Measurements from ENCODE around the gene MAGT1.
"Not testable (repeated sequence)": the region's sequence is repeated elsewhere in the genome, so short reads cannot be mapped to it uniquely, and the experiment has no call there.

MAGT1 gene

DNA sequence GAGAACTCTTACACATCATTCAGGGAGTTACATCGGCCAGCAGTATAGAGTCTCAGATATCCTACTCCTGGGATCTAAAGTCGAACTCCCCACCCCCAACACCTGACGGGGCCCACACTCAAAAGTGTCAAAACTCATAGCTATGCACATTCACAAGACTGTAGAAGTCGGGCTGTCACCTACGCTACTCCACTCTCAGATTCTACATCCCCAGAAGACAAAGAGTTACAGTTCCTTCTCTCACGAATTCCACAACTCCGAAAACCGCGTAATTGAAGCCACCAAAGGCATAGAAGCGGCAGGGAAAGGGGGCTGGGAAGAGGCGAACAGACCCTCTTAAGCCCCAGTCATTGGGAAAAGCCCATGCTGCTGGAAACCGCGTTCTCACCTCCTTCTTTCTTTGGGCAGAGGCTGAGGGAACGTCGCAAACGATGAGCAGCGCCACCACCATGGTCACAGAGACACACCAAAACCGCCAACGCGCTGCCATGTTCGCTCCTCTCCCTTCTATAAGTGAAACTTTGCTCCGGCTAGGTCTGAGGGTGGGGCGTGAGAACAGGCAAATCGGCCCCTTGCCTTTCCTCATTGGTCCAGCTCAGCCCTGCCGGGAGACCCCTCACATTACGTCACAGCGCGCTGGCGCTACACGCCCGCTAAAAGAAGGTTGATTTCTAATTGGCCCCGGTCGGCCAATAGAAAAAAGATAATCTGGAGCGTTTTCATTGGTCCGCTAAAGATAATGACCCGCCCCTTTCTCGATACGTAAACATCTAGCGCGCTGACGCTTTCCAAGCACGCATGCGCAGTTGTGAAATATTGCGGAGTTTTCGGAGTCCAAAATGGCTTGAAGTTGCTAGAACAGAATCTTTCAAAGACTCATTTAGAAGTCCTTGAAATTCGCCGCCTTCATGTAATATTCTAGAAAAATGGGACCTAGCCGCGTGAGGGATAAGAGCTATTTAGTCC is at the start of gene MAGT1:
TSS of gene MAGT1 (minus strand) at position 515 of the 966 bp plus-strand sequence. CDS start at position 490, 25 bp downstream.
- DNase-seq = peak; percentile 1 to 92 (median 79)

DNA sequence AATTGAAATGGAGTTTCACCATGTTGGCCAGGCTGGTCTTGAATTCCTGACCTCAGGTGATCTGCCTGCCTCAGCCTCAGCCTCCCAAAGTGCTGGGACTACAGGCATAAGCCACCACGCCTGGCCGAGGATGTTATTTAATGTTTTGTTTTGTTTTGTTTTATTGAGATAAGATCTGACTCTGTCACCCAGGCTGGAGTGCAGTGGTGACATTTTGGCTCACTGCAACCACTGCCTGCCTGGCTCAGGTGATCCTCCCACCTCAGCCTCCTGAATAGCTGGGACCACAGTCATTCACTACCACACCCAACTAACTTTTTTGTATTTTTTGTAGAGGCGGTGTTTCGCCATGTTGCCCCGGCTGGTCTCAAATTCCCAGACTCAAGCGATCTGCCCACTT is 49.8 kb upstream of the MAGT1 start:
- DNase-seq = not testable (repeated sequence)

GRCh38 chrX:77938083-77938680 is 42.9 kb upstream of the MAGT1 start:
- no peak for DNase-seq

GRCh38 chrX:77937291-77937690 is 42.1 kb upstream of the MAGT1 start:
- no peak for DNase-seq

DNA sequence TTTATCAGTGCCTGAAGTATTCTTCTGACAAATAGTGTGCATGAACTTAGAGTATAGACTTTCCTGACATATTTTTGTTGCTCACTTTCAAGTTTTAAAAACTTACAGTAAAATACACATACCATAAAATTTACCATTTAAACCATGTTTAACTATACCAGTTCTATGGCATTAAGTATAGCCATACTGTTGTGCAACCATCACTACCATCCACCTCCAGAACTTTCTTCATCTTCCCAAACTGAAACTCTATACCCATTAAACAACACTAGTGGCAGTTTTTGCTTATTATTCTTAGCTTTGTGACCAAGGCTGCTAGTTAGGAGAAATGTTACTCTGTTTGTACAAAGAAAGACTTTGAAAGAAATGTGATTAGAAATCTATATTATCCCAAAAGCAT is 41.1 kb upstream of the MAGT1 start:
- no peak for DNase-seq

DNA sequence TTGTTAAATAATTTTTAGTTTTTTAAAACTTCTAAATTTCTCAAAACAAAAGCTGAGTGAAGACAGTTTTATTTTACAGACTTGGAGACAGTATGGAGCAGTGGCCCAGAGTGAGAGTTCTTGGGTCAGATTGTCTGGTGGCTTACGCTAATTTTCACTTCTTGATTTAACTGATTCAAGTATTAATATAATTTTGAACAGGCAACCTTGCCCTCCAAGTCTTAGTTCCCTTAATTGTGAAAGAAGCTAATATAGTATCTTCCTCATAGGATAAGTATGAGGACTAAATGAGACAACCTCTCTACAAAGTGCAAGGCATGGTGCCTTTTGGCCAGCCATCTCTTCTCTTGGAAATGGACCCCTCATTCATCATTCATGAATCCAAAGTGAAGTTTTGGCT is 40.7 kb upstream of the MAGT1 start:
- no peak for DNase-seq

- no peak for DNase-seq
Measured at GRCh38 chrX:77930581-77930980, 35.3 kb upstream of the MAGT1 start.

GRCh38 chrX:77925764-77926163 is 30.5 kb upstream of the MAGT1 start:
- no peak for DNase-seq

DNA sequence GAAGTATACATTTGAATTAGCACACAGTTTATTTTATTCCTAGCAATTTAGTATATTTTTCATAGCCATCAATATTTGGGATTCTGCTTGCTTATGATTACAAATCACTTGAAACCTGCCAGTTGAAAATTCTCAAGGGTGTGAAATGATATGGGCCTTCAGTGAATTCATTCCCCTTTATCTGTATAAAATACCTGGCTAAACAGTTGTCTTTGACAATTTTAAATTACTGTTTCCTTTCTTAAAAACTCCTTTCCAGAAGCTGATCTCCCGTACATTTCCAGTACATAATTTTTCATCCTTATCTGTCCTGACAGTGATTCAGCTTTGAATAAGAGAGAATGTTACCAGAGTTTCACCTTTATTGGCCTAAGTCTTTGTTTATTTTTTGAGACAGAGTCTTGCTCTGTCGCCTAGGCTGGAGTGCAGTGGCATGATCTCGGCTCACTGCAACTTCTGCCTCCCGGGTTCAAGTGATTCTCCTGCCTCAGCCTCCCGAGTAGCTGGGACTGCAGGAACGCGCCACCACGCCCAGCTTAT is 29.2 kb upstream of the MAGT1 start:
- no peak for DNase-seq

DNA sequence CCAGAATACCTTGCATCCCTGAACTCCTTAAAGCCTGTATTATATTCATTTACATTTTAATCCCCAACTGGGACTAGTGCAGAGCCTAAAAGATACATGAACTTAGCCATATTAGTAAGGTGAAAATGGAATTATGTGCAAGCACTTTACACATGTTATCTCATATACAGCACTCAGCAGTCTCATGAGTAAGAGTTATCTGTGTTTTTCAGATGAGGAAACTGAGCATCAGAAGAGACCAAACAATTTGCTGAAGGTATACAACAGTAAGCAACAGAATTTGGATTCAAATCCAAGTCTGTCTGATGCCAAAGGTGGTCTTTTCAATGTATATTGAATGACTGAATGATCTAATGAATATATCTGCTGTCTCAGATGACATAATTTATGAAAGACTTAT is 27.6 kb upstream of the MAGT1 start:
- no peak for DNase-seq

- not testable (repeated sequence) for DNase-seq
Measured at GRCh38 chrX:77919370-77919769, 24.1 kb upstream of the MAGT1 start.

DNA sequence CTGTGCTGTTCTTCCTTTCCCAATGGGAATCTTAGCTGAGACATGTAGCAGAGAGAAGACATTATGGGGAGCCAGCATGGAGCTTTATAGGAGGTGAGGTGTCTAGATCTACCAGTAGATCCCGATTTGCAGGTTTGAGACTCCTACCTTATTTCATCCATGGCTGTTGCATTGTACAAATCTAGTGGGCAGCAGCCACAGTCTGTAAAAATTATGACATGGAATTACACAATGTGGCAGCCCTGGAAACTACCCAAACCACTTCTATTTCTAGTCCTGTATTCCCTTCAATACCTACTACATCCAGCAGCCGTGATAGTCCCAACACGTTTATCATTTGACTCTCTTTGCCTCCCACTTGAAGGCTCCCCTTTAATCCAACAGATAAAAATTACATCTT is 23.3 kb upstream of the MAGT1 start:
- DNase-seq = no peak

DNA sequence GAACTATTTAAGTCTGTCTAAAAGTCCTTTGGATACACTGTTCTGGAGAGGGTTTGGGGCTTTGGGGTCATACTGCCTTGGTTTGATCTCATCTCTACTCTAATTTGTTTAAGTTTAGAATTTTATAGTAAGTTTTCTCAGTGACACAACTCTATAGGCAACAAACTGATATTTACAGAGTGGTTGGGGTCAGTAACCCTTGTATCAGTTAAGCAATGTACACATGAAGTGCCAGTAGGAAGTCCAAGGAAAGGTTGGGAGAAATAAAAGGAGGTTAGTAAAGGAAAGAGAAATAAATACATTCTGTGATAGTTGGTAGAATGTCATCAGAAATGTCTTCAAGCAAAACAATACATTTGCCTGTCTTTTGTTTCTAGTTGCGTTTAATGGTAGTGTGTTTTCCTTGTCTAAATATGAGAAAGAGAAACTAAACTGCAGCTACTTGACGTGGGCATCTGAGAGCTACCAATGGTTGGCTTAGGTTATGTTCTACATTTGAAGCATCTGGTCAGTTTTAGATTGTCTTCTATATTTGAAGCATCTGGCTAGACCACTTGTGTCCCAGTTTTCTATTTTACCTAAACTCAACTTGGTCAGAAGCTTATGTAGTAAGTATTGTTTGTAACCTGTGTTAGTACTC is 22.2 kb upstream of the MAGT1 start:
- no peak for DNase-seq

DNA sequence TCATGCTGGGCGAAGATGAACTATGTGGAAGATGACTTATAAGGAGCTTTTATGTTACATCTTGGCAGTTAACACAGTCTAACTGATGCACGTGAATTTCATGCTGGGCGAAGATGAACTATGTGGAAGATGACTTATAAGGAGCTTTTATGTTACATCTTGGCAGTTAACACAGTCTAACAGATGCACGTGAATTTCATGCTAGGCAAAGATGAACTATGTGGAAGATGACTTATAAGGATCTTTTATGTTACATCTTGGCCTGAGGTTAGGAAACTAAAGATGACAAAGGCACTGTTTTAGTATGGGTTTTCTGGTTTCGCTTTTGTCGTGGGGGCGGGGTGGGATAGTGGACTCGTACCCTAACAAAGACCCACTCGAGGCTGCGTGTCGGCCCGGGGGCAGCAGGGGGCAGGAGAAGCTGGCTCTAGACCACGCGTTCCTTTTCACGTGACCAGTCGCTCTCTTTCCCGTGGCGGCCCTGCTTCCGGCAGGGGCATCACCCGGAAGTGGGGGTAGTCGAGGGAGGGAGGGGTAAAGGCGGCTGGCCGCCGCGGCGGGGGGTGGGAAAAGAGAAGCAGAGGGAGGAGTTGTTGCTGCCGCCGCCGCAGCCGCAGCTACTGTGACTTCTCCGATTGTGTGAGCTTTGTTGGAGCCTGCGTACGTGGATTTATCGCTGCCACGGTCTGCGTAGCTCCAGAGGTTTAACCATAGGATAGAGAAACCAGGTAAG is 15.0 kb upstream of the MAGT1 start, which contains the start of gene ATP7A:
TSS of gene ATP7A (plus strand) at position 586 of the 733 bp plus-strand sequence. CDS start 60,949 bp downstream, outside the sequence.
- DNase-seq = peak; percentile 8 to 86 (median 69)

DNA sequence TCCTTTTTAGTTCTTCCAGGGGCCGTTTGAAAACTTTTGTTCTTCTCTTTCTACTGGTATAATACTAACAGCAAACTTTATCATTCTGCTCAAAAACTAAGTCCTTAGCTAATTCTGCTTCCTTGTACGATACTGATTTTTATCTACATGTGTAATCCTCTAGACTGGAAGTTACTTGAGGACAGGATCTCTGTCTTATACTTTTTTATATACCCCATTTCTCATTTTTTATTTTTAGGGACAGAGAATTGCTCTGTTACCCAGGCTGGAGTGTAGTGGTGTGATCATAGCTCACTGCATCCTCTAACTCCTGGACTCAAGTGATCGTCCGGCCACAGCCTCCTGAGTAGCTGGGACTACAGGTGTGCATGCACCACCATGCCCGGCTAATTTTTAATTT is 6.3 kb upstream of the MAGT1 start:
- no peak for DNase-seq

- no peak for DNase-seq
Measured at GRCh38 chrX:77900688-77901087, 5.5 kb upstream of the MAGT1 start.

GRCh38 chrX:77899081-77899828 is 4.0 kb upstream of the MAGT1 start, which contains the start of gene COX7B:
COX7B (plus strand) TSS chrX:77899468; CDS start chrX:77899554, 86 bp downstream.
- peak in 45 of 51 donors; percentile 0 to 92 (median 37) for DNase-seq

GRCh38 chrX:77893713-77894112 is 1.5 kb downstream of the MAGT1 start:
- no peak for DNase-seq

DNA sequence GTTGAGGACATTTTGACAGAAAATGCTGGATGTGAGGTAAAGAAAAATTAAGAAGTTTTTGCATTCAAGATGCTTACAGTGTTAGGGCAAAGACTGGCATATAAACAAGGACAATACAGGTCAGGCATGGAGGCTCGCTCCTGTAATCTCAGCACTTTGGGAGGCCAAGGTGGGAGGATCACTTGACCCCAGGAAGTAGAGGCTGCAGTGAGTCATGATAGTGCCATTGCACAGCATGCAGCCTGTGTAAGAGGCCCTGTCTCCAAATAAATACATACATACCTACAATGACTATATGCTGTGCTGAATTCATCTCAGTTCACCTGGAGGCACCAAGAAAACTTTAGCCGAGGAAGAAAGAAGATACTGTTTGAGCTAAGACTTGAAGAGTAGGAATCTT is 2.3 kb downstream of the MAGT1 start:
- no peak for DNase-seq

GRCh38 chrX:77881418-77881817 is 13.8 kb downstream of the MAGT1 start:
- not testable (repeated sequence) for DNase-seq

Measured in hypothalamus (tissue), 51 donors.